ENCODE results near the gene MCTP1. TPM values are rescaled to one million over a fixed set of nuclear protein-coding genes. Genes with fewer than 3 reads are reported as not detected.
"Not testable (repeated sequence)": the region's sequence is repeated elsewhere in the genome, so short reads cannot be mapped to it uniquely, and the experiment has no call there.

Gene MCTP1
- total RNA-seq, 2 experiments from 2014 or later, result not detected

- no peak for DNase-seq
- Mint-ChIP-seq H3K4me1 (ENCODE audit: low read depth) (peaks cover 7% of the 10 kb centered on the region), H3K27me3 (ENCODE audit: low read depth) (no peaks in the 10 kb centered on the region), H3K27ac (no peak overlapping the region), H3K9me3 (peaks cover 2% of the 10 kb centered on the region), H3K4me3 (no peak overlapping the region), H3K36me3 (ENCODE audit: low read depth) (no peaks in the 10 kb centered on the region)
- CTCF ChIA-PET, result no interaction called here
- intact Hi-C loops (cut with micrococcal nuclease), result no loop called here
Observed at GRCh38 chr5:95162231-95162992, 122.5 kb downstream of the MCTP1 start.

GRCh38 chr5:95159603-95160002, 125.3 kb downstream of the MCTP1 start:
- Mint-ChIP-seq H3K4me1 (ENCODE audit: low read depth) (peaks cover 7% of the 10 kb centered on the region), H3K9me3 (peaks cover 2% of the 10 kb centered on the region), H3K27ac (no peak overlapping the region), H3K4me3 (no peak overlapping the region), H3K36me3 (ENCODE audit: low read depth) (no peaks in the 10 kb centered on the region), H3K27me3 (ENCODE audit: low read depth) (no peaks in the 10 kb centered on the region)
- CTCF ChIA-PET, result no interaction called here
- DNase-seq, result no peak
- intact Hi-C loops (cut with micrococcal nuclease), result no loop called here

GRCh38 chr5:95155888-95156287, 129.0 kb downstream of the MCTP1 start:
- no peaks in the 10 kb centered on the region for H3K4me1 Mint-ChIP-seq (ENCODE audit: low read depth)
- no peak for DNase-seq
- H3K9me3 Mint-ChIP-seq, result no peaks in the 10 kb centered on the region
- intact Hi-C loops (cut with micrococcal nuclease), result no loop called here
- no peak overlapping the region for H3K4me3 Mint-ChIP-seq
- H3K36me3 Mint-ChIP-seq (ENCODE audit: low read depth), result no peaks in the 10 kb centered on the region
- CTCF ChIA-PET, result no interaction called here
- peaks cover 2% of the 10 kb centered on the region for H3K27me3 Mint-ChIP-seq (ENCODE audit: low read depth)
- no peak overlapping the region for H3K27ac Mint-ChIP-seq

GRCh38 chr5:95153511-95153910, 131.4 kb downstream of the MCTP1 start:
- no peaks in the 10 kb centered on the region for H3K4me1 Mint-ChIP-seq (ENCODE audit: low read depth)
- intact Hi-C loops (cut with micrococcal nuclease), result no loop called here

GRCh38 chr5:95152535-95152934, 132.4 kb downstream of the MCTP1 start:
- CTCF ChIA-PET, result no interaction called here
- Mint-ChIP-seq H3K9me3 (peaks cover 9% of the 10 kb centered on the region), H3K27ac (no peak overlapping the region), H3K27me3 (ENCODE audit: low read depth) (peaks cover 2% of the 10 kb centered on the region), H3K4me1 (ENCODE audit: low read depth) (no peaks in the 10 kb centered on the region), H3K36me3 (ENCODE audit: low read depth) (no peaks in the 10 kb centered on the region), H3K4me3 (no peak overlapping the region)
- no peak for DNase-seq
- intact Hi-C loops (cut with micrococcal nuclease), result no loop called here

More at GRCh38 chr5:95153511-95153910, 131.4 kb downstream of the MCTP1 start:
- CTCF ChIA-PET, result no interaction called here
- peaks cover 2% of the 10 kb centered on the region for H3K27me3 Mint-ChIP-seq (ENCODE audit: low read depth)
- no peak overlapping the region for H3K4me3 Mint-ChIP-seq
- peaks cover under 1% of the 10 kb centered on the region for H3K9me3 Mint-ChIP-seq
- no peak overlapping the region for H3K27ac Mint-ChIP-seq
- no peaks in the 10 kb centered on the region for H3K36me3 Mint-ChIP-seq (ENCODE audit: low read depth)
- no peak for DNase-seq

GRCh38 chr5:95152131-95152530, 132.8 kb downstream of the MCTP1 start:
- no peaks in the 10 kb centered on the region for H3K4me1 Mint-ChIP-seq (ENCODE audit: low read depth)
- CTCF ChIA-PET, result no interaction called here
- H3K27me3 Mint-ChIP-seq (ENCODE audit: low read depth), result peaks cover 2% of the 10 kb centered on the region
- no peak for DNase-seq
- peaks cover 11% of the 10 kb centered on the region for H3K9me3 Mint-ChIP-seq
- no peaks in the 10 kb centered on the region for H3K36me3 Mint-ChIP-seq (ENCODE audit: low read depth)
- H3K27ac Mint-ChIP-seq, result no peak overlapping the region
- H3K4me3 Mint-ChIP-seq, result no peak overlapping the region
- intact Hi-C loops (cut with micrococcal nuclease), result no loop called here

- Mint-ChIP-seq H3K4me3 (no peak overlapping the region), H3K27me3 (ENCODE audit: low read depth) (peaks cover 2% of the 10 kb centered on the region), H3K9me3 (peaks cover 11% of the 10 kb centered on the region), H3K4me1 (ENCODE audit: low read depth) (no peaks in the 10 kb centered on the region), H3K27ac (no peak overlapping the region), H3K36me3 (ENCODE audit: low read depth) (no peaks in the 10 kb centered on the region)
- intact Hi-C loops (cut with micrococcal nuclease), result no loop called here
- DNase-seq, result no peak
- CTCF ChIA-PET, result no interaction called here
Observed at GRCh38 chr5:95151694-95152093, 133.2 kb downstream of the MCTP1 start.

- DNase-seq, result no peak
- H3K36me3 Mint-ChIP-seq (ENCODE audit: low read depth), result no peaks in the 10 kb centered on the region
- peaks cover 2% of the 10 kb centered on the region for H3K27me3 Mint-ChIP-seq (ENCODE audit: low read depth)
- no peaks in the 10 kb centered on the region for H3K4me1 Mint-ChIP-seq (ENCODE audit: low read depth)
- CTCF ChIA-PET, result no interaction called here
- H3K9me3 Mint-ChIP-seq, result peaks cover 13% of the 10 kb centered on the region
- intact Hi-C loops (cut with micrococcal nuclease), result no loop called here
- no peak overlapping the region for H3K4me3 Mint-ChIP-seq
- no peak overlapping the region for H3K27ac Mint-ChIP-seq
Observed at GRCh38 chr5:95149387-95149786, 135.5 kb downstream of the MCTP1 start.

GRCh38 chr5:95148453-95148852, 136.4 kb downstream of the MCTP1 start:
- no peaks in the 10 kb centered on the region for H3K36me3 Mint-ChIP-seq (ENCODE audit: low read depth)
- H3K9me3 Mint-ChIP-seq, result peaks cover 13% of the 10 kb centered on the region
- H3K4me1 Mint-ChIP-seq (ENCODE audit: low read depth), result no peaks in the 10 kb centered on the region
- no peak for DNase-seq
- no peak overlapping the region for H3K4me3 Mint-ChIP-seq
- H3K27ac Mint-ChIP-seq, result no peak overlapping the region
- intact Hi-C loops (cut with micrococcal nuclease), result no loop called here
- H3K27me3 Mint-ChIP-seq (ENCODE audit: low read depth), result peaks cover 2% of the 10 kb centered on the region
- CTCF ChIA-PET, result interaction anchor here (0.7 kb wide), 1 partner anchor 94 kb away, joined by 4 read pairs; no protein-coding TSS in a partner anchor

- CTCF ChIA-PET; intact Hi-C loops (cut with micrococcal nuclease); DNase-seq; H3K27ac Mint-ChIP-seq; H3K36me3 Mint-ChIP-seq (ENCODE audit: low read depth); H3K4me1 Mint-ChIP-seq (ENCODE audit: low read depth); H3K27me3 Mint-ChIP-seq (ENCODE audit: low read depth); H3K4me3 Mint-ChIP-seq: not testable (repeated sequence)
- peaks cover 13% of the 10 kb centered on the region for H3K9me3 Mint-ChIP-seq
Observed at GRCh38 chr5:95143858-95144257, 141.0 kb downstream of the MCTP1 start.

GRCh38 chr5:95142145-95142544, 142.7 kb downstream of the MCTP1 start:
- no peak for DNase-seq
- no peaks in the 10 kb centered on the region for H3K36me3 Mint-ChIP-seq (ENCODE audit: low read depth)
- intact Hi-C loops (cut with micrococcal nuclease), result no loop called here
- no peak overlapping the region for H3K27ac Mint-ChIP-seq
- H3K27me3 Mint-ChIP-seq (ENCODE audit: low read depth), result no peaks in the 10 kb centered on the region
- peaks cover 2% of the 10 kb centered on the region for H3K9me3 Mint-ChIP-seq
- no peaks in the 10 kb centered on the region for H3K4me1 Mint-ChIP-seq (ENCODE audit: low read depth)
- CTCF ChIA-PET, result no interaction called here
- H3K4me3 Mint-ChIP-seq, result no peak overlapping the region

- H3K27ac Mint-ChIP-seq, result no peak overlapping the region
- no peak for DNase-seq
- intact Hi-C loops (cut with micrococcal nuclease), result no loop called here
- no peak overlapping the region for H3K4me3 Mint-ChIP-seq
- no peaks in the 10 kb centered on the region for H3K9me3 Mint-ChIP-seq
- H3K36me3 Mint-ChIP-seq (ENCODE audit: low read depth), result no peaks in the 10 kb centered on the region
- CTCF ChIA-PET, result no interaction called here
- no peaks in the 10 kb centered on the region for H3K27me3 Mint-ChIP-seq (ENCODE audit: low read depth)
- H3K4me1 Mint-ChIP-seq (ENCODE audit: low read depth), result no peaks in the 10 kb centered on the region
Observed at GRCh38 chr5:95141141-95141540, 143.8 kb downstream of the MCTP1 start.

GRCh38 chr5:95134326-95134725, 150.6 kb downstream of the MCTP1 start:
- CTCF ChIA-PET, result no interaction called here
- no peaks in the 10 kb centered on the region for H3K27me3 Mint-ChIP-seq (ENCODE audit: low read depth)
- intact Hi-C loops (cut with micrococcal nuclease), result no loop called here
- DNase-seq, result no peak
- no peak overlapping the region for H3K4me3 Mint-ChIP-seq
- H3K27ac Mint-ChIP-seq, result no peak overlapping the region
- H3K9me3 Mint-ChIP-seq, result no peaks in the 10 kb centered on the region
- no peaks in the 10 kb centered on the region for H3K36me3 Mint-ChIP-seq (ENCODE audit: low read depth)
- H3K4me1 Mint-ChIP-seq (ENCODE audit: low read depth), result no peaks in the 10 kb centered on the region

Data from activated naive CD4-positive, alpha-beta T cell treated with anti-CD3 and anti-CD28 coated beads for 36 hours (primary cell).